ENCODE results near the gene NAV1. TPM values are rescaled to one million over a fixed set of nuclear protein-coding genes. Genes with fewer than 3 reads are reported as not detected.
A peak's percentile ranks its signal among the peaks of the same experiment; 100 is the strongest.

Gene NAV1
- total and polyA plus RNA-seq, 2 of the 8 experiments (the other 6 are each of a cell fraction or from before 2014, with no cell fraction given), result 9.9 to 42.7 TPM

GRCh38 chr1:201503397-201504176, 35.3 kb upstream of the NAV1 start:
- Histone ChIP-seq H3K56ac (replicated peaks; ENCODE audit: insufficient read length, low read depth, low read length) (no peak overlapping the region), H3K4ac (replicated peaks; ENCODE audit: insufficient read length, low read depth, low read length) (no peak overlapping the region), H3K18ac (ENCODE audit: extremely low read depth, low read length) (no peak overlapping the region; the same call in 1 of the 2 replicates), H3K27ac (ENCODE audit: low read depth, low read length) (peak overlapping the region; percentile 39; the same call in 1 of the 2 replicates), H2BK20ac (ENCODE audit: low read length) (0 out of 2 replicates have a peak overlapping the region, but pooled peaks have one; percentile 44), H3K4me1 (replicated peaks in 1 of 4; ENCODE audit: control insufficient read depth in 3 of 4, insufficient read depth in 4 of 4, low read length in 3 of 4) (peaks cover 13 to 34% (median 25%) of the 10 kb centered on the region in 4 experiments), H3K23ac (ENCODE audit: insufficient read length) (no peak overlapping the region), H3K36me3 (ENCODE audit: control insufficient read depth in 2 of 4, insufficient read depth in 4 of 4, low read length in 3 of 4) (no peaks in the 10 kb centered on the region), H3K9ac (replicated peaks in 1 of 4; ENCODE audit: extremely low read depth in 1 of 4, low read depth in 3 of 4, low read length in 3 of 4) (peak overlapping the region in 1 of 4 experiments; percentile 58; a peak in 2 of 7 replicates), H4K91ac (replicated peaks; ENCODE audit: insufficient read length, low read length) (no peak overlapping the region), H2BK12ac (ENCODE audit: low read depth, low read length) (peak overlapping the region; percentile 41; the same call in 1 of the 2 replicates), H4K8ac (ENCODE audit: extremely low read depth, insufficient read depth, low read length) (peak overlapping the region; percentile 73; the same call in 1 of the 2 replicates), H3K4me2 (ENCODE audit: insufficient read depth in 1 of 2, low read depth in 2 of 2, low read length in 2 of 2) (peak overlapping the region; percentile 52 to 68), H2AK5ac (ENCODE audit: low read depth, low read length) (no peak overlapping the region; the same call in 1 of the 2 replicates), H3K27me3 (replicated peaks in 1 of 4; ENCODE audit: control insufficient read depth in 3 of 4, extremely low read depth in 1 of 4, insufficient read depth in 3 of 4, low read length in 3 of 4) (peaks cover 3 to 29% (median 20%) of the 10 kb centered on the region in 4 experiments), H2AFZ (ENCODE audit: low read length) (0 out of 2 replicates have a peak overlapping the region, but pooled peaks have one; percentile 18), H3K9me3 (ENCODE audit: insufficient read depth in 2 of 2, low read depth in 1 of 2, low read length in 1 of 2) (no peaks in the 10 kb centered on the region), H3K4me3 (ENCODE audit: extremely low read depth in 1 of 4, insufficient read depth in 2 of 4, low read depth in 3 of 4, low read length in 4 of 4) (peak overlapping the region in 2 of 4 experiments; percentile 14 to 20; a peak in 3 of 8 replicates), H2BK15ac (ENCODE audit: low read length) (0 out of 2 replicates have a peak overlapping the region, but pooled peaks have one; percentile 40), H4K20me1 (replicated peaks in 1 of 2; ENCODE audit: control insufficient read depth in 1 of 2, insufficient read depth in 2 of 2, low read length in 2 of 2) (no peaks in the 10 kb centered on the region), H4K5ac (ENCODE audit: insufficient read length, low read depth, low read length) (no peak overlapping the region), H3K14ac (ENCODE audit: insufficient read length) (no peak overlapping the region), H3K79me2 (ENCODE audit: control insufficient read depth in 1 of 2, insufficient read depth in 2 of 2, low read length in 2 of 2) (no peaks in the 10 kb centered on the region), H2BK5ac (ENCODE audit: low read depth, low read length) (peak overlapping the region; percentile 46), H2BK120ac (replicated peaks; ENCODE audit: low read depth, low read length) (no peak overlapping the region), H3K79me1 (ENCODE audit: low read depth, low read length) (no peaks in the 10 kb centered on the region), H3K23me2 (ENCODE audit: low read depth, low read length) (peaks cover 8% of the 10 kb centered on the region)
- FAIRE-seq (no peak), DNase-seq (ENCODE audit: low read depth in 1 of 2, low spot score in 2 of 2) (peak in 1 of 2 experiments; percentile 54)
- POLR2A ChIA-PET (ENCODE audit: partially characterized antibody), result interaction anchor here (1.3 to 6.9 kb wide), 7 partner anchors 9 to 127 kb away, joined by 3 to 52 read pairs (median 4); no protein-coding TSS in a partner anchor
- CTCF ChIA-PET (ENCODE audit: partially characterized antibody), result interaction anchor here (0.6 to 27.5 kb wide), 10 partner anchors 8 to 1565 kb away, joined by 3 to 929 read pairs (median 4); partner anchors contain the start of gene NAV1
- 25% methylated on average over 13 of the region's 13 CpGs; no CpG with 5 or more reads in 1 of the 2 experiments for WGBS, 2 experiments (ENCODE audit: extremely low coverage in 1 of 2, insufficient coverage in 1 of 2, insufficient read length in 1 of 2, insufficient replicate concordance in 2 of 2, low coverage in 1 of 2, low lambda C conversion rate in 2 of 2, missing lambda C conversion rate in 1 of 2)
- no peak for TF ChIP-seq KDM5A (IDR thresholded peaks at IDR 0.05; ENCODE audit: low read length)
- peak; percentile 95 for TF ChIP-seq SRF (IDR thresholded peaks at IDR 0.05; ENCODE audit: low read depth, low read length)
- no peak for TF ChIP-seq RAD21 (IDR thresholded peaks at IDR 0.05 in 1 of 2, conservative IDR thresholded peaks at IDR 0.05 in 1 of 2; ENCODE audit: low read depth in 2 of 2, low read length in 2 of 2)
- TF ChIP-seq RNF2 (IDR thresholded peaks at IDR 0.05; ENCODE audit: borderline replicate concordance, low read depth, low read length, missing control alignments, poor library complexity, severe bottlenecking), result no peak
- peak; percentile 53; the same call in 1 of the 2 replicates for TF ChIP-seq JUND (IDR thresholded peaks at IDR 0.05; ENCODE audit: low read length)
- TF ChIP-seq POLR2A (IDR thresholded peaks at IDR 0.05; ENCODE audit: control extremely low read depth in 1 of 2, low read depth in 2 of 2, low read length in 2 of 2), result peak in 1 of 2 experiments; percentile 69; a peak in 1 of 3 replicates
- TF ChIP-seq CBX5 (IDR thresholded peaks at IDR 0.05; ENCODE audit: low read depth, low read length), result no peak
- TF ChIP-seq GTF2F1 (IDR thresholded peaks at IDR 0.05; ENCODE audit: borderline replicate concordance, low read depth, low read length), result no peak
- no peak for TF ChIP-seq BCL11A (IDR thresholded peaks at IDR 0.05; ENCODE audit: low read depth in 2 of 2, low read length in 2 of 2)
- peak; percentile 51 for TF ChIP-seq ASH2L (IDR thresholded peaks at IDR 0.05; ENCODE audit: low read length)
- TF ChIP-seq JUN (IDR thresholded peaks at IDR 0.05; ENCODE audit: low read depth, low read length), result peak; percentile 83

Data from H1 (cell line).